HG03280 (cell line): ENCODE data around the gene DOCK11.

Experiments
- ATAC-seq: cut with Tn5 transposase; IDR thresholded peaks from one replicate; pipeline ENCODE4 v1.9.1; 2021; ENCODE audit warnings: mild to moderate bottlenecking, moderate library complexity; ENCODE audit not compliant: unreplicated experiment

DOCK11 gene

GRCh38 chrX:118528071-118528737 is 32.6 kb downstream of the DOCK11 start:
- ATAC-seq: peak; percentile 73

DNA sequence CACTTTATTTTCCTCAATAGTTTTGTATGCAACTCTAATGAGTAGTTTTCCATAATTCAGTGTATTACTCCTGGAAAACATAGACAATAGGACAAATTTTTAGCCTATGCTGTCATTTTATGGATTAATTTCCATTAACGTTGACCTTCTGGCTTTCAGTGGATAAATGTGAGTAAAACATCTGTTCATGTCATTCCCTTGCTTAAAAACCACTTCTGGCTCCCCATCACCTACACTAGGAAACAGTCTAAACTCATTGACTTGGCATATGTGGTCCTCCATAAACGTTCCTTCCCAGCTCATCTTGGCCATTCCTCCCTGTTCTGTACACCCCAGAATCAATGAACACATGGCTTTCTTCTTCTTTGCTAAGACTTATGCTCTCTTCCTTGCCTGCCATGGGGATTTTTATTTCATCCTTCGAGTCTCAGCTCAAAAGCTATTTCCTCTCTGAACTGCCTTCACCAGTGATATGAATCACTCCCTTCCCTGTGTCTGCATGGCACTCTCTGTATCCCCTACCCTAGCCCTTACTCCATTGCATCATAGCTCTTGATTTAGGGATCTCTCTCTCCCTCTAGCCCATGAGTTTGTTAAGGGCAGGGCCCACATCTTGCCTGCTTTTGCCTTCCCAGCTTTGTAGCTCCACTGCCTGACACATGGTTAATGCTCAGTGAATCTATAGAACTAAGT is 34.8 kb downstream of the DOCK11 start:
- ATAC-seq: no peak

- no peak for ATAC-seq
These were observed 39.3 kb downstream of the DOCK11 start for GRCh38 chrX:118534716-118535493.

DNA sequence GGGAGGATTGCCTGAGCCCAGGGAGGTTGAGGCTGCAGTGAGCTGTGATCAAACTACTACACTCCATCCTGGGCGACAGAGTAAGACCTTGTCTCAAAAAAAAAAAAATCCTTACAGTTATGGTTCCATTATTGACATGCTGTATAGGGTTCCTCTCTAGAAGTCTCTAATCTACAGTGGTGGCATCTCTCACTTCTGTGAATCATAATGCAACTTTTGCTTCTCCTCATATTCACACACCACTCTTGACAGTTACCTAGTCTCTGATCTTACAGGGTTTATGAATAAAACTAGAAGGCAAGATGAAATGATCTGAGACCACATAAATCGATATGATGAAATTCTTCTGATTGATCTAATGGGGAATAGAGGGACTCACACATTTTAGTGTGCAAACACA is 40.6 kb downstream of the DOCK11 start:
- ATAC-seq: peak; percentile 53

DNA sequence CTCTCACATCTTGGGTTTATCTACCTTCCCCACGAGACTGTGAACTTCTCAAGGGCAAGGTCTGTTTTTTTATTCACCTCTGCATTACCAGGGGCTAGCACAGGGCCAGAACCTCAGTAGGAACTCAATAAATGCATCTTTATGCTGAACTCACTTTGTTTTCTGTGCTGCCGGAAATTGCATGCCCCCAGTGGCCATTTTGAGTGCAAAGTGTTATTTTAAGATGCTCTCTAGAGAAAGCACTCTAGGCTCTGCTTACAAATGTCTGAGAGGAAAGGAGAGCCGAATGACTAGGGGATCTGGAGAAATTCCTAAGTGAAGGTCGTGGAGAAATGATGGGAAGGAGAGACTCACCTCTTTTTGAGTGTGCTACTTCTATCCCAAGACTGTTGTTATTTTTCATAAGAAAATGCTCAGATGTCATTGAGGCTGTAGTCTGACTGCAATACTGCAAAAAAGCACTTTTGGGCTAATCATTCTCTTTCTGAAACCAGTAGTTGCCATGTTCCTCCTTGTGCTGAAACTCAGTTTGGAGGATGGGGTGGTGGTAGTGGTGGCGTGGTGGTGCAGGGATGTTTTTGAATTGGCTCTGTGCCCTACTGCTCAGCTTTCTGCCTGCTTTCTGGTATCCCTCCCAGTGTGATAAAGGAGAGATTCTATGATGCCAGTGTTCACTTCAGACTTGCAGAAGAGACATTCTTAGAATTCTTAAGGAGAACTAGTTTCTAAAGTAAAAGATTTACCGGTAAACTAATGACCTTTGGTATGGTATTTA is 41.3 kb downstream of the DOCK11 start:
- ATAC-seq: peak; percentile 72

- ATAC-seq: no peak
These were observed 42.8 kb downstream of the DOCK11 start for GRCh38 chrX:118538386-118538785.

GRCh38 chrX:118540342-118540741 is 44.7 kb downstream of the DOCK11 start:
- ATAC-seq: no peak

GRCh38 chrX:118541482-118541881 is 45.9 kb downstream of the DOCK11 start:
- no peak for ATAC-seq

DNA sequence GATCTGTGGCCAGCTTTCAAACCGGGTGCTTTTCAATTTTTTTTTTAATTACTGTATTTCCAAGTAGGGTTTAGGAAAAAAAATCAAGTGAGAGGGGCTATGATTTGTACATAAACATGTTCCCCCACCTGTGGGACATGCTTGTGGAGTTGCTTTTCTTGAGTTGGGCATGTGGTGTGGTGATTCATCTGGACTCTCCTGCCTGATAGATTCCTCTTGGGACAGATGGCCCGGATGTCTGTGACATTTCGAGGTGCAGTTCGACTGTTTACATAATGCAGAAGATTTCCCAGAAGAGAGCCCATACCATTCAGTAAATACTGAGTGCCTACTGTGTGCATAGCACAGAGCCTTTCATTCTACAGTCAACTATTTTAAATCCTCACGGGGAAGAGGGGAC is 49.9 kb downstream of the DOCK11 start:
- ATAC-seq: no peak

DNA sequence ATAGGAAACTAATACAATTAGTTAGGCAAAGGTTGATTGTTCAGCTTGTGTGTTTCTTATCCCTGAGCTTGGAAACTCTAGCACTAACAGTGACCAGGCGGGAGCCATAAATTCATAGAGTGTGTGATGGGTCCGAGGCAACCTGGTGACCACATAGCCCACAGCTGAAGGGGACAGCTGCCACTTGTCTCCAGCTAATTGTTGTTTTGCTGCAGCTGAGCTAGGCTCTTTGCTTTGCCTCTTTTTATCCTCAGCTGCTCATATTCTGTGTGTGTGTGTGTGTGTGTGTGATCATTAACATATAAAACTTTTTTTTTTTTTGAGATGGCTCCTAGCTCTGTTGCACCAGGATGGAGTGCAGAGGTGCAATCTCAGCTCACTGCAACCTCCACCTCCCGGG is 53.2 kb downstream of the DOCK11 start:
- no peak for ATAC-seq

GRCh38 chrX:118550792-118551191 is 55.2 kb downstream of the DOCK11 start:
- no peak for ATAC-seq

- no peak for ATAC-seq
These were observed 55.8 kb downstream of the DOCK11 start for GRCh38 chrX:118551426-118551825.

DNA sequence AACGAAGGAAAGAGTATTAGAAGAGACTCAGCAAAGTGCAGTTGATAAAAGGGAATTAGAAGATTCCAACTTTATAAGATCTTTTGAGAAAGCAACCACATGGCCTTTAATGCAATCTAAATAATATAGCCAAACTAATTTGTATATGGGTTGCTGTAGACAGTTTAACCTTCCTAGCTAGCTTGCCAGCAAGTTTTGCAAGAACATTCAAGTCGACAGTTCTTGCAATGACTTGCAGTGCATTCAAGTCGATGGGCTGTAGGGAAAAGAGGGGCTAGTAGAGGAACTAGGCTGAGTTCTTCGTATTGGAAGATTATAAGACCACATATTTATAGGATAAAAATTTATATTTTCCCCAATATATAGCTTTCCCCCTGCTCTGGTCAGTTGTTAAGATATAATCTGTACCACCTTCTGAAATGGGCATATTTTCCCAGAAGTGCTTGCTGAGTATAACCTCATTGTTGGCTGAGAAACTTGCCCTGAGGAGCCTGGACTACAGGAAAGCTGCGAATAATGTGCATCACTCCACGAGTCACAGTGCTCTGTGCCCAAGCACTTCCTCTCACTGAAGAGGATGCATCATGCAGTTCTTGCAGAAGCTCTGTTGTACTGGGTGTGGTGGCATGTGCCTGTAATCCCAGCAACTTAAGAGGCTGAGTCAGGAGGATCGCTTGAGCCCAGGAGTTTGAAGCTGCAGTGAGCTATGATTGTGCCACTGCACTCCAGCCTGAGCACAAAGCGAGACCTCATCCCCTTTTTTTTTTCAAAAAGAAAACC is 56.7 kb downstream of the DOCK11 start:
- ATAC-seq: no peak

- no peak for ATAC-seq
These were observed 57.6 kb downstream of the DOCK11 start for GRCh38 chrX:118553042-118553710.

GRCh38 chrX:118554511-118554910 is 58.9 kb downstream of the DOCK11 start:
- no peak for ATAC-seq

GRCh38 chrX:118558926-118559325 is 63.3 kb downstream of the DOCK11 start:
- no peak for ATAC-seq

DNA sequence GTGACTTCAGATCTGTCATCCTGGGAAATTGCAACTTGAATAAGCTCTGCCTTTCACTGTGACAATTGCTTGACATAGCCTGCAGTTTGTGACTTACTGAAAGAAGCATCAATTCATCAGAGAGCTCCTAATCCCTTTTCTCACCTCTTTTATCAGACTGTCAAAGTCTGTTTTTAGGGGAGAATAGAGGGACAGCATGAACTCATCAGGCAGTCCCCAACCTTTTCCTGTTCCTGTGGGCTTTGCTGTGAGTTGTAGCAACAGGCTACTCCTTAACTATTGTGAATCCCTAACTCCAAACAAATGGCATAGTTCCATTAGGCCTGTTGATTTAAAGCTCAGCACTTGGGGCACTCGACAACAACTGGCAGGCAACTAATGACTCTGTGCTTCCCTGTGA is 64.9 kb downstream of the DOCK11 start:
- no peak for ATAC-seq

GRCh38 chrX:118562582-118563164 is 67.1 kb downstream of the DOCK11 start:
- ATAC-seq: no peak

DNA sequence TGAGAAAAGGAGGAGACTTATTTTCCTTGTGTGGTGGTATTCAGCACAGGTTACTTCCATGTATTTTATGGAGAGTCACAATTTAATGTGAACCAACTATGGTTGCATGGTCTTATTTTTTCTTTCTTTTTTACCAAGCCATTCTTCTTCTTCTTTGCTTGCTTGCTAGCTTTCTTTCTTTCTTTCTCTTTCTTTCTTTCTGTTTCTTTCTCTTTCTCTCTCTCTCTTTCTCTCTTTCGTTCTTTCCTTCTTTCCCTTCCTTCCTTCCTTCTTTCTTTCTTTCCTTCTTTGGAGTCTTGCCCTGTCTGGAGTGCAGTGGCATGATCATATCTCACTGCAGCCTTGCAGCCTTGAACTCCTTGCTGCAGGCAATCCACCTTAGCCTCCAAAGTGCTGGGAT is 68.9 kb downstream of the DOCK11 start:
- no peak for ATAC-seq
